H1 (cell line): Measurements from ENCODE around the gene CFAP54. TPM values are rescaled to one million over a fixed set of nuclear protein-coding genes. Genes with fewer than 3 reads are reported as not detected.

Source experiments
- CHD7 ChIP-seq: fragments of 300-600 bp; sonication (generic); IDR thresholded peaks from 2 replicates; pipeline ENCODE4 v1.7.1; 2012; ENCODE audit warnings: low read length, moderate library complexity, mild to moderate bottlenecking, inconsistent platforms; ENCODE audit not compliant: insufficient replicate concordance
- CTBP2 ChIP-seq: IDR thresholded peaks from 2 replicates; pipeline ENCODE4 v1.7.0; 2011; ENCODE audit warnings: borderline replicate concordance, mild to moderate bottlenecking, moderate library complexity, mixed read lengths, low read length; ENCODE audit not compliant: insufficient read depth, insufficient read length
- polyA plus RNA-seq, 7 experiments: library from polyadenylated mRNA; depleted of rRNA in 3 of 7; stranded (reverse) in 5 of 7; unstranded in 2 of 7; fragments of >200 nt in 5 of 7; fragments of 200-250 nt in 2 of 7; gene quantifications; 1 replicate in 5 of 7; 2 replicates in 1 of 7; 4 replicates in 1 of 7; pipeline versions ENCODE4 v1.2.1 to v1.2.3, GENCODE V29; 2011 to 2013; ENCODE audit warnings: missing spikeins in 2 of 7, mixed read lengths in 2 of 7
- total RNA-seq: library from RNA; stranded (reverse); fragmentation: NEBNext Ultra II Directional; extraction: Animal tissue kit (Norgen Biotek cat#: 25700); gene quantifications from 2 replicates; pipeline ENCODE4 v1.2.1, GENCODE V29; 2021

Gene CFAP54
- total and polyA plus RNA-seq, 2 of the 8 experiments (the other 6 are each of a cell fraction or from before 2014, with no cell fraction given) = 0.17 to 0.33 TPM

DNA sequence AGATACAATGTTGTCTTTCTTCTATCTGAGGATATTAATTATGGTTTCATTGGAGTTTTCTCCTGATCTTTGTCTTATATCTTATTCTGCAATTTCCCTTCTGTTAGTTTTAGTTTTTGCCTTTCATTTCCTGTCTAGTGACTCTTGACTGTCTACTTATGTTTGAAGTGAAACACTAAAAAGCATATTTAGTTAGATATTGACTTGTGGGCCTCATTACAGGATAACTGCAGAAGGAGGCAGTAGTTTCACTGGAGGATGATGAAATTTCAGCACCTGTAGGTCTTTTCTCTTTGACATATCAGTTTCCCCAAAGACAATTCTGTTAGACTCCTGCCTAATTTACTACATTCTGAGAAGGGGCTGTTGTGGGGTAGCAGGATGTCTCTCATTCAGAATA lies 320.1 kb downstream of the CFAP54 start (continued):
- TF ChIP-seq CHD7 (no peak), CTBP2 (no peak)
